IMR-90 (cell line): ENCODE results near the gene TCF7L1. TPM values are rescaled to one million over a fixed set of nuclear protein-coding genes. Genes with fewer than 3 reads are reported as not detected.

Experiments used
- ATAC-seq: fragments of 200-7000 bp; cut with Tn5 transposase; 2 replicates; pipeline ENCODE4 v1.9.1; 2020; ENCODE audit warnings: low read depth, mild to moderate bottlenecking, moderate library complexity
- BruUV-seq: library from RNA; stranded (reverse); fragments of 400-500 nt; replicated peaks from 2 replicates; lab custom pipeline; 2021; lab: Mats Ljungman, UMichigan
- CTCF ChIA-PET: fragments of 300-600 bp; formaldehyde crosslinking; extraction: SDS; loops from one replicate; lab custom pipeline; 2021; ENCODE audit warnings: antibody characterized with exemption; lab: Yijun Ruan, JAX
- POLR2A ChIA-PET: fragments of 300-600 bp; sonication (Branson Sonifier 250); formaldehyde crosslinking; loops from one replicate; lab custom pipeline; 2022; ENCODE audit warnings: antibody characterized with exemption; ENCODE audit not compliant: unreplicated experiment; lab: Charles Lee
- DNase-seq: peaks from one replicate; pipeline ENCODE4 v3.0.0; 2013
- H2AFZ ChIP-seq: replicated peaks from 2 replicates; pipeline ENCODE3; 2013; ENCODE audit warnings: low read length, mild to moderate bottlenecking; ENCODE audit not compliant: poor library complexity
- H2AK5ac ChIP-seq: 2 replicates; pipeline ENCODE4 v1.6.1; 2013; ENCODE audit warnings: low read depth, low read length, inconsistent platforms
- H2AK9ac ChIP-seq: replicated peaks from 2 replicates; pipeline ENCODE3; 2013; ENCODE audit warnings: mild to moderate bottlenecking, low read depth, low read length, moderate library complexity; ENCODE audit not compliant: poor library complexity
- H2BK120ac ChIP-seq: 2 replicates; pipeline ENCODE4 v1.6.1; 2013; ENCODE audit warnings: low read depth, low read length, inconsistent platforms
- H2BK15ac ChIP-seq: 3 replicates; pipeline ENCODE4 v1.6.1; 2013; ENCODE audit warnings: low read depth, low read length, inconsistent platforms
- H2BK20ac ChIP-seq: 2 replicates; pipeline ENCODE4 v1.6.1; 2013; ENCODE audit warnings: low read depth, mild to moderate bottlenecking, inconsistent platforms, low read length, moderate library complexity
- H2BK5ac ChIP-seq: 2 replicates; pipeline ENCODE4 v1.6.1; 2013; ENCODE audit warnings: mild to moderate bottlenecking, low read depth, low read length, inconsistent platforms; ENCODE audit not compliant: poor library complexity, severe bottlenecking
- H3K14ac ChIP-seq: replicated peaks from 2 replicates; pipeline ENCODE4 v1.6.1; 2013; ENCODE audit warnings: low read depth, low read length, inconsistent platforms
- H3K18ac ChIP-seq: 2 replicates; pipeline ENCODE4 v1.6.1; 2013; ENCODE audit warnings: low read depth, low read length, control low read depth
- H3K23ac ChIP-seq: 2 replicates; pipeline ENCODE4 v1.6.1; 2013; ENCODE audit warnings: low read depth, low read length, inconsistent platforms
- H3K27ac ChIP-seq: 2 replicates; pipeline ENCODE4 v1.5.1; 2013; ENCODE audit warnings: mild to moderate bottlenecking, control low read depth, low read length; ENCODE audit not compliant: insufficient read depth
- H3K27me3 ChIP-seq: 2 replicates; pipeline ENCODE4 v1.6.1; 2013; ENCODE audit warnings: low read length; ENCODE audit not compliant: control insufficient read depth, insufficient read depth
- H3K36me3 ChIP-seq: 2 replicates; pipeline ENCODE4 v1.6.1; 2013; ENCODE audit warnings: low read length, mixed read lengths; ENCODE audit not compliant: control insufficient read depth, insufficient read depth
- H3K4ac ChIP-seq: 2 replicates; pipeline ENCODE4 v1.6.1; 2013; ENCODE audit warnings: low read depth, low read length, inconsistent platforms
- H3K4me1 ChIP-seq: 2 replicates; pipeline ENCODE4 v1.6.1; 2013; ENCODE audit warnings: low read length, mixed read lengths; ENCODE audit not compliant: control insufficient read depth, insufficient read depth
- H3K4me2 ChIP-seq: 2 replicates; pipeline ENCODE4 v1.6.1; 2013; ENCODE audit warnings: low read depth, mild to moderate bottlenecking, control low read depth, low read length, moderate library complexity
- H3K4me3 ChIP-seq: 2 replicates; pipeline ENCODE4 v1.5.1; 2013; ENCODE audit warnings: low read depth, mild to moderate bottlenecking, control low read depth, low read length, moderate library complexity; ENCODE audit not compliant: insufficient read depth
- H3K56ac ChIP-seq: 2 replicates; pipeline ENCODE4 v1.6.1; 2013; ENCODE audit warnings: low read length, inconsistent platforms; ENCODE audit not compliant: insufficient read depth; ENCODE audit errors: extremely low read depth
- H3K79me1 ChIP-seq, 2 experiments: 2 replicates each; pipeline ENCODE4 v1.6.1; 2013; ENCODE audit warnings: low read length in 2 of 2, inconsistent platforms in 1 of 2, low read depth in 1 of 2
- H3K9ac ChIP-seq: 2 replicates; pipeline ENCODE4 v1.6.1; 2013; ENCODE audit warnings: low read depth, low read length, control low read depth
- H3K9me1 ChIP-seq: 2 replicates; pipeline ENCODE4 v1.6.1; 2013; ENCODE audit warnings: low read length, inconsistent platforms; ENCODE audit not compliant: insufficient read depth
- H3K9me3 ChIP-seq: 2 replicates; pipeline ENCODE4 v1.6.1; 2013; ENCODE audit warnings: low read length; ENCODE audit not compliant: control insufficient read depth, insufficient read depth
- H4K20me1 ChIP-seq: 2 replicates; pipeline ENCODE4 v1.6.1; 2013; ENCODE audit warnings: low read length, inconsistent platforms; ENCODE audit not compliant: insufficient read depth
- H4K5ac ChIP-seq: 2 replicates; pipeline ENCODE4 v1.6.1; 2013; ENCODE audit warnings: mild to moderate bottlenecking, low read depth, low read length, control low read depth
- H4K8ac ChIP-seq, 2 experiments: 2 replicates each; pipeline ENCODE4 v1.6.1; 2013; ENCODE audit warnings: low read depth in 2 of 2, low read length in 2 of 2, control low read depth in 1 of 2, inconsistent platforms in 1 of 2
- H4K91ac ChIP-seq: 2 replicates; pipeline ENCODE4 v1.6.1; 2013; ENCODE audit warnings: low read depth, low read length, inconsistent platforms; ENCODE audit not compliant: insufficient read depth
- BHLHE40 ChIP-seq: fragments of 150-350 bp; IDR thresholded peaks from 2 replicates; pipeline ENCODE4 v1.6.1; 2016; ENCODE audit warnings: mild to moderate bottlenecking, low read depth, low read length
- MXI1 ChIP-seq: IDR thresholded peaks from 2 replicates; pipeline ENCODE4 v1.6.1; 2012; ENCODE audit warnings: low read depth, mild to moderate bottlenecking, low read length, moderate library complexity, borderline replicate concordance
- POLR2A ChIP-seq: IDR thresholded peaks from 2 replicates; pipeline ENCODE4 v1.6.1; 2012; ENCODE audit warnings: mild to moderate bottlenecking, low read depth, low read length
- RFX5 ChIP-seq: IDR thresholded peaks from 2 replicates; pipeline ENCODE4 v1.8.0; 2012; ENCODE audit warnings: low read depth, mild to moderate bottlenecking, low read length, moderate library complexity
- WGBS, 2 experiments: methylation state at CpG; one replicate each; pipeline versions ENCODE4 v1.1.5 to v1.1.7; 2013; ENCODE audit warnings: missing lambda C conversion rate in 2 of 2; ENCODE audit not compliant: insufficient read length in 1 of 2; ENCODE audit errors: extremely low coverage in 2 of 2; 5-methylcytosine and 5-hydroxymethylcytosine counted together
- dilution Hi-C: fragments of 300-500 bp; cut with HindIII; formaldehyde crosslinking; loops from one replicate; pipeline ENCODE4 v1.14.3; 2018; ENCODE audit warnings: low sequenced_read_pairs; ENCODE audit not compliant: unreplicated experiment
- in situ Hi-C: fragments of 300-500 bp; cut with MboI; formaldehyde crosslinking; loops from 3 replicates; pipeline ENCODE4 v1.14.3; 2019; ENCODE audit warnings: low sequenced_read_pairs, inconsistent platforms, mixed read lengths
- intact Hi-C: fragments of 100-400 bp; cut with micrococcal nuclease; formaldehyde crosslinking; loops from 2 replicates; pipeline ENCODE4 v1.10.0; 2022
- polyA plus RNA-seq, 3 experiments: library from polyadenylated mRNA; depleted of rRNA; stranded (reverse); fragments of >200 nt; gene quantifications; 2 replicates each; pipeline ENCODE4 v1.2.3, GENCODE V29; 2012; ENCODE audit warnings: low replicate concordance in 1 of 3
- total RNA-seq: library from RNA; depleted of rRNA; stranded (reverse); fragments of >200 nt; gene quantifications from 2 replicates; pipeline ENCODE4 v1.2.3, GENCODE V29; 2012

TCF7L1 gene
- total and polyA plus RNA-seq, 2 of the 4 experiments (the other 2 are of a cell fraction), result 0.72 to 11.1 TPM

- no peak overlapping the region for H4K5ac ChIP-seq
- peaks cover 32 to 85% of the 10 kb centered on the region in 2 experiments for H3K79me1 ChIP-seq
- H3K36me3 ChIP-seq, result peaks cover 5% of the 10 kb centered on the region; the same call in 1 of the 2 replicates
- no peak for DNase-seq
- H3K23ac ChIP-seq, result peak overlapping the region; percentile 45
- WGBS, 2 experiments, result 83% methylated on average over 1 of the region's 3 CpGs; no CpG with 5 or more reads in 1 of the 2 experiments
- H2AK5ac ChIP-seq, result peak overlapping the region; percentile 40; the same call in 1 of the 2 replicates
- H3K9me3 ChIP-seq, result no peaks in the 10 kb centered on the region
- POLR2A ChIA-PET, result no interaction called here
- CTCF ChIA-PET, result no interaction called here
- no peak overlapping the region for H2BK120ac ChIP-seq
- H3K27ac ChIP-seq, result no peak overlapping the region
- H2BK5ac ChIP-seq, result no peak overlapping the region
- dilution Hi-C loops (no loop called here), in situ Hi-C loops (no loop called here), intact Hi-C loops (no loop called here)
- no peak for ATAC-seq
- H2BK15ac ChIP-seq, result no peak overlapping the region
- H3K14ac ChIP-seq, result 0 out of 2 replicates have a peak overlapping the region, but pooled peaks have one; percentile 37
- no peak overlapping the region for H2BK20ac ChIP-seq
- no peak overlapping the region for H3K18ac ChIP-seq
- no peak overlapping the region for H2AK9ac ChIP-seq
- H3K27me3 ChIP-seq, result no peaks in the 10 kb centered on the region
- H3K4me3 ChIP-seq, result no peak overlapping the region
- peaks cover 9% of the 10 kb centered on the region for H3K4me1 ChIP-seq
- H3K56ac ChIP-seq, result no peak overlapping the region
- H4K20me1 ChIP-seq, result peaks cover 74% of the 10 kb centered on the region; the same call in 1 of the 2 replicates
- H3K4ac ChIP-seq, result no peak overlapping the region
- H4K8ac ChIP-seq, result no peak overlapping the region
- H3K9me1 ChIP-seq, result peaks cover 27% of the 10 kb centered on the region
- TF ChIP-seq POLR2A, result no peak
- TF ChIP-seq RFX5, result no peak
- TF ChIP-seq MXI1, result no peak
- TF ChIP-seq BHLHE40, result no peak
- no peak overlapping the region for H4K91ac ChIP-seq
- no peak overlapping the region for H3K4me2 ChIP-seq
- H2AFZ ChIP-seq, result no peak overlapping the region
- no peak overlapping the region for H3K9ac ChIP-seq
- no TSS peak for BruUV-seq
These were observed 35.8 kb downstream of the TCF7L1 start for GRCh38 chr2:85168942-85169341.
